CD14-positive monocyte (primary cell): ENCODE measurements around the gene TBCD. TPM values are rescaled to one million over a fixed set of nuclear protein-coding genes. Genes with fewer than 3 reads are reported as not detected.

Source experiments
- DNase-seq, 3 donors: peaks; one replicate each; pipeline ENCODE4 v3.0.0-alpha.2; 2011 to 2022
- H2AFZ ChIP-seq: 2 replicates; pipeline ENCODE4 v1.6.0; 2012; ENCODE audit warnings: mild to moderate bottlenecking, low read depth, low read length, inconsistent platforms; ENCODE audit not compliant: insufficient read depth, poor library complexity, severe bottlenecking
- H3K27ac ChIP-seq, 2 donors: 1 replicate in 1 of 2; 2 replicates in 1 of 2; pipeline ENCODE4 v1.5.1; 2012 to 2013; ENCODE audit warnings: low read length in 2 of 2, control low read depth in 1 of 2, inconsistent platforms in 1 of 2, low read depth in 1 of 2, mild to moderate bottlenecking in 1 of 2
- H3K27me3 ChIP-seq, 2 donors: one replicate each; pipeline versions ENCODE4 v1.6.0 to v1.6.1; 2011 to 2013; ENCODE audit warnings: low read length in 2 of 2; ENCODE audit not compliant: control insufficient read depth in 2 of 2, insufficient read depth in 2 of 2
- H3K36me3 ChIP-seq, 2 donors: replicated peaks in 1 of 2; 1 replicate in 1 of 2; 2 replicates in 1 of 2; pipeline versions ENCODE4 v1.5.1 to v1.6.1; 2012 to 2013; ENCODE audit warnings: low read length in 2 of 2, control low read depth in 1 of 2, inconsistent platforms in 1 of 2, mild to moderate bottlenecking in 1 of 2; ENCODE audit not compliant: insufficient read depth in 2 of 2, control insufficient read depth in 1 of 2
- H3K4me1 ChIP-seq, 2 donors: 1 replicate in 1 of 2; 2 replicates in 1 of 2; pipeline versions ENCODE4 v1.5.1 to v1.6.1; 2012 to 2013; ENCODE audit warnings: low read length in 2 of 2, control low read depth in 1 of 2, inconsistent platforms in 1 of 2, mild to moderate bottlenecking in 1 of 2, moderate library complexity in 1 of 2; ENCODE audit not compliant: insufficient read depth in 2 of 2, control insufficient read depth in 1 of 2
- H3K4me2 ChIP-seq: replicated peaks from 2 replicates; pipeline ENCODE3; 2012; ENCODE audit warnings: low read length, moderate library complexity, mild to moderate bottlenecking; ENCODE audit not compliant: poor library complexity, severe bottlenecking; ENCODE audit errors: extremely low read depth
- H3K4me3 ChIP-seq, 3 experiments: fragments of 200-600 bp in 1 of 3; sonication (generic) in 1 of 3; replicated peaks in 1 of 3; 1 replicate in 2 of 3; 2 replicates in 1 of 3; pipeline ENCODE4 v1.5.1; 2011 to 2013; ENCODE audit warnings: low read length in 3 of 3, mild to moderate bottlenecking in 3 of 3, control low read depth in 2 of 3, low read depth in 2 of 3, inconsistent platforms in 1 of 3, moderate library complexity in 1 of 3
- H3K79me2 ChIP-seq: 2 replicates; pipeline ENCODE4 v1.6.0; 2012; ENCODE audit warnings: mild to moderate bottlenecking, control low read depth, inconsistent platforms, low read length, moderate library complexity; ENCODE audit not compliant: insufficient read depth
- H3K9ac ChIP-seq: 2 replicates; pipeline ENCODE4 v1.6.0; 2017; ENCODE audit warnings: low read length, mild to moderate bottlenecking; ENCODE audit not compliant: insufficient read depth, poor library complexity, severe bottlenecking
- H3K9me3 ChIP-seq, 2 donors: replicated peaks in 1 of 2; 1 replicate in 1 of 2; 2 replicates in 1 of 2; pipeline versions ENCODE4 v1.5.1 to v1.6.1; 2012 to 2013; ENCODE audit warnings: low read length in 2 of 2, control low read depth in 1 of 2; ENCODE audit not compliant: control insufficient read depth in 1 of 2, insufficient read depth in 1 of 2
- H4K20me1 ChIP-seq: 2 replicates; pipeline ENCODE4 v1.6.0; 2012; ENCODE audit warnings: mild to moderate bottlenecking, low read length, control low read depth, moderate library complexity; ENCODE audit not compliant: insufficient read depth
- H3K27ac Mint-ChIP-seq, 7 donors: one replicate each; pipeline ENCODE4 v1.8.0; 2020; ENCODE audit warnings: mild to moderate bottlenecking in 7 of 7, mixed read lengths in 7 of 7, moderate library complexity in 6 of 7, inconsistent platforms in 2 of 7
- H3K27me3 Mint-ChIP-seq, 3 donors: one replicate each; pipeline ENCODE4 v1.8.0; 2021 to 2022; ENCODE audit warnings: low read depth in 3 of 3, mild to moderate bottlenecking in 3 of 3, mixed read lengths in 3 of 3, moderate library complexity in 3 of 3, inconsistent platforms in 1 of 3
- H3K36me3 Mint-ChIP-seq, 2 donors: one replicate each; pipeline ENCODE4 v1.8.0; 2020; ENCODE audit warnings: mixed read lengths in 2 of 2, inconsistent platforms in 1 of 2, mild to moderate bottlenecking in 1 of 2
- H3K4me1 Mint-ChIP-seq: one replicate; pipeline ENCODE4 v1.8.0; 2020; ENCODE audit warnings: mild to moderate bottlenecking, mixed read lengths
- H3K4me3 Mint-ChIP-seq, 2 donors: one replicate each; pipeline ENCODE4 v1.8.0; 2020; ENCODE audit warnings: mild to moderate bottlenecking in 2 of 2, mixed read lengths in 2 of 2, moderate library complexity in 1 of 2
- H3K9me3 Mint-ChIP-seq, 7 donors: one replicate each; pipeline ENCODE4 v1.8.0; 2020 to 2022; ENCODE audit warnings: mixed read lengths in 7 of 7, mild to moderate bottlenecking in 6 of 7, moderate library complexity in 6 of 7, inconsistent platforms in 2 of 7
- WGBS: methylation state at CpG from one replicate; pipeline ENCODE4 v1.1.5; 2013; ENCODE audit warnings: missing lambda C conversion rate; ENCODE audit not compliant: insufficient coverage; 5-methylcytosine and 5-hydroxymethylcytosine counted together
- intact Hi-C, 2 donors: fragments of 100-400 bp; cut with micrococcal nuclease; formaldehyde crosslinking; loops; one replicate each; pipeline versions ENCODE4 v1.15.0 to v1.15.1; 2023
- polyA plus RNA-seq, 3 donors: library from polyadenylated mRNA; depleted of rRNA in 1 of 3; unstranded in 2 of 3; stranded (reverse) in 1 of 3; fragments of 300-500 nt in 2 of 3; fragments of >200 nt in 1 of 3; fragmentation: Illumina TruSeq in 2 of 3; gene quantifications; 1 replicate in 2 of 3; 2 replicates in 1 of 3; pipeline ENCODE4 v1.2.3, GENCODE V29; 2012 to 2021
- TF ChIP-seq, protein P1 (sequence below): fragments of 200-600 bp; IDR thresholded peaks from one replicate; pipeline ENCODE4 v1.8.0; 2022; ENCODE audit warnings: antibody characterized with exemption, mild to moderate bottlenecking

The TBCD gene
- polyA plus RNA-seq, 3 donors, result 54.7 to 74.0 (median 66.6) TPM

DNA sequence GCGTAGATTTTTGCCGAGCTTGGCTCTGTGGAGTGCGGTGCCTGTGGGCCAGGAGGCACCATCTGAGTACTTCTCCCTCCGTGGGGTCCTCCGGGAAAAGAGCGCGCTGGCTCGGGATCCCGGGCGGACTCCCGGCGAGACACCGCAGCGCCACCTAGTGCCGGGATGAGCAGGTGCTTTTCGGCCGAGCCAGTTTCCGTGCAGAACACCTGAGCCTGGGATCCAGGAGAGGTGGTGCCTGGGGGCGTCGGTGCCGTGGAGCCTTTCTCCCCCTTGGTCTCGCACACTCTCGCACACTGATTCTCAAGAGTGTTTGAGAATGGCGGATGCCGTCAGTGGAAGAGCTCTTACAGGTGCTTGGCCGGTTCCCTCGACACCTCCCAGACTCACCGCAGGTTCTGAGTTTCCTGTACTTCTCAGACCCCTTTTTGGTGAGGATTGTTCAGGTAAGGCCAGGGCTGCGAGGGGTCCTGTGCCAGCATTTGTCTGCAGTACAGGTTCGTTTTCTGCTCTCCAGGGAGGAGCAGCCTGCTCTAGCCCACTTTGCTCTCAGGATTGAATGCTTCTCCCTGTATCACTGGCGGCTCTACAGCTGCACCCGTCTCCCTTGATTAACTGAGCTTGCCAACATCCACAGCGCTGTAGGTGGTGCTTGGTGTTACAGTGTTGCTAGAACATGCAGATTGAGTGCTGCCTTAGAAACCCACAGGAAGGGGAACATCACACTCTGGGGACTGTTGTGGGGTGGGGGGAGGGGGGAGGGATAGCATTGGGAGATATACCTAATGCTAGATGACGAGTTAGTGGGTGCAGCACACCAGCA is 23.3 kb downstream of the TBCD start:
- Histone ChIP-seq H3K36me3 (peaks cover 4 to 19% of the 10 kb centered on the region in 2 donors), H3K27ac (no peak overlapping the region), H2AFZ (no peak overlapping the region), H3K9me3 (no peaks in the 10 kb centered on the region), H3K4me1 (peaks cover 0 to 5% of the 10 kb centered on the region in 2 donors), H4K20me1 (no peaks in the 10 kb centered on the region), H3K4me2 (no peak overlapping the region), H3K9ac (no peak overlapping the region), H3K27me3 (no peaks in the 10 kb centered on the region), H3K4me3 (no peak overlapping the region), H3K79me2 (no peaks in the 10 kb centered on the region)
- H3K27ac Mint-ChIP-seq, result peak overlapping the region in 1 of 7 donors; percentile 25
- H3K4me1 Mint-ChIP-seq, result peaks cover 7% of the 10 kb centered on the region
- peaks cover 0 to 5% (median 0%) of the 10 kb centered on the region in 3 donors for H3K27me3 Mint-ChIP-seq
- 49% methylated on average over 29 of the region's 34 CpGs for WGBS
- TF ChIP-seq, protein P1, sequence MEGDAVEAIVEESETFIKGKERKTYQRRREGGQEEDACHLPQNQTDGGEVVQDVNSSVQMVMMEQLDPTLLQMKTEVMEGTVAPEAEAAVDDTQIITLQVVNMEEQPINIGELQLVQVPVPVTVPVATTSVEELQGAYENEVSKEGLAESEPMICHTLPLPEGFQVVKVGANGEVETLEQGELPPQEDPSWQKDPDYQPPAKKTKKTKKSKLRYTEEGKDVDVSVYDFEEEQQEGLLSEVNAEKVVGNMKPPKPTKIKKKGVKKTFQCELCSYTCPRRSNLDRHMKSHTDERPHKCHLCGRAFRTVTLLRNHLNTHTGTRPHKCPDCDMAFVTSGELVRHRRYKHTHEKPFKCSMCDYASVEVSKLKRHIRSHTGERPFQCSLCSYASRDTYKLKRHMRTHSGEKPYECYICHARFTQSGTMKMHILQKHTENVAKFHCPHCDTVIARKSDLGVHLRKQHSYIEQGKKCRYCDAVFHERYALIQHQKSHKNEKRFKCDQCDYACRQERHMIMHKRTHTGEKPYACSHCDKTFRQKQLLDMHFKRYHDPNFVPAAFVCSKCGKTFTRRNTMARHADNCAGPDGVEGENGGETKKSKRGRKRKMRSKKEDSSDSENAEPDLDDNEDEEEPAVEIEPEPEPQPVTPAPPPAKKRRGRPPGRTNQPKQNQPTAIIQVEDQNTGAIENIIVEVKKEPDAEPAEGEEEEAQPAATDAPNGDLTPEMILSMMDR, result peak; percentile 89
- no peak overlapping the region for H3K4me3 Mint-ChIP-seq
- intact Hi-C loops, result loop anchor here in 1 of 2 donors (10.0 kb wide), 1 partner anchor 420 kb away; the partner anchor contains the start of gene TEX19
- peak in 2 of 3 donors; percentile 24 to 39 for DNase-seq
- H3K36me3 Mint-ChIP-seq, result peaks cover 27 to 61% of the 10 kb centered on the region in 2 donors
- H3K9me3 Mint-ChIP-seq, result peaks cover 0 to 4% (median 0%) of the 10 kb centered on the region in 7 donors

DNA sequence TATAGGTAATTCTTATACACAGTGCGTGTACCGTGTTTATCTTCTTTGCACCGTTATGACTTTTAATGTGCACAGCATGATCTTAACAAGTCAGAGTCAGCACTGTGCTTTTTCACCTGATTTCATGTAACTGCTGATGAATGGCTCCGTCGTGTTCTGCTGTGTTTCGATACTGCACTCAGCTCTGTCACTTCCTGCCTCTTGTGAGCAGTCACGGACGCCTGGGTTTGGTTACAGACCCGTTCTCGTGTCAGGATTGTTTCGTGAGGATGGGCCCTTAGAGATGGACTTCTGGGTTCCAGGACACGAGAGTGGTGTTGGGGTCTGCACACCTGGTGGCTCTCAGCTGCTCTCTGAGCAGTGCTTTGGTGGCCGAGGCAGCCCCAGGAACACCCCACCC is 24.6 kb downstream of the TBCD start:
- Histone ChIP-seq H3K4me3 (no peak overlapping the region), H3K27ac (no peak overlapping the region), H4K20me1 (no peaks in the 10 kb centered on the region), H3K4me1 (peaks cover 0 to 5% of the 10 kb centered on the region in 2 donors), H2AFZ (no peak overlapping the region), H3K9ac (no peak overlapping the region), H3K27me3 (no peaks in the 10 kb centered on the region), H3K9me3 (no peaks in the 10 kb centered on the region), H3K36me3 (peaks cover 4 to 14% of the 10 kb centered on the region in 2 donors), H3K79me2 (no peaks in the 10 kb centered on the region), H3K4me2 (no peak overlapping the region)
- Mint-ChIP-seq H3K27me3 (peaks cover 0 to 5% (median 0%) of the 10 kb centered on the region in 3 donors), H3K27ac (no peak overlapping the region), H3K36me3 (peaks cover 24 to 55% of the 10 kb centered on the region in 2 donors), H3K4me3 (no peak overlapping the region), H3K4me1 (peaks cover 7% of the 10 kb centered on the region), H3K9me3 (peaks cover 0 to 4% (median 0%) of the 10 kb centered on the region in 7 donors)
- WGBS, result 91% methylated on average over 13 of the region's 13 CpGs
- TF ChIP-seq, protein P1, result no peak
- DNase-seq, result no peak
- intact Hi-C loops, result loop anchor here in 1 of 2 donors (10.0 kb wide), 1 partner anchor 422 kb away; the partner anchor contains the start of gene TEX19
